ENCODE data around the gene FAM83B.

The FAM83B gene

GRCh38 chr6:54860739-54861138 lies 14.2 kb downstream of the FAM83B start:
- no peak for TF ChIP-seq CTCF (IDR thresholded peaks at IDR 0.05; ENCODE audit: extremely low read depth, insufficient read depth, missing control alignments)
- DNase-seq (ENCODE audit: low spot score) = no peak
- in situ Hi-C loops (cut with MboI; ENCODE audit: low pct_unique_long_range_greater_than_20kb, low sequenced_read_pairs, unreplicated experiment) = no loop called here

- no peak for TF ChIP-seq CTCF (IDR thresholded peaks at IDR 0.05; ENCODE audit: extremely low read depth, insufficient read depth, missing control alignments)
- DNase-seq (ENCODE audit: low spot score) = no peak
- in situ Hi-C loops (cut with MboI; ENCODE audit: low pct_unique_long_range_greater_than_20kb, low sequenced_read_pairs, unreplicated experiment) = no loop called here
Measured at GRCh38 chr6:54861905-54862616, 15.5 kb downstream of the FAM83B start.

DNA sequence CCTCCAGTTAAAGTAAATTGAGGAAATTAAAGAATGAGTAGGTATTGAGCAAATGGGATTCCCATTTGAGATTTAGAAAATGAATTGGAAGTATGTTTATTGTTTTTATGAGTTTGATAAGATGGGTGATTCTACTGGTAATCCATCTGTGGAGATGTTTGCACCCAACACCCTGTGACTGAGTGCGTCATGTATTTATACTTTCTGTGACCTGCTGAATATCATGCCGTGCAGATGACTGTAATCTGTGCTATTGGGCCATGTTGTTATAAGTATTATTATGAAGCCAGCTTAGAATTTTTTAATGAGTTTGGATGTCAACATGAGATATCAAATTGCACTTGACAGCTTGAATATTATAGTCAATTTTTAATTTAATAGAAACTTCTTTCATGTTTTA lies 17.7 kb downstream of the FAM83B start:
- no peak for DNase-seq (ENCODE audit: low spot score)
- in situ Hi-C loops (cut with MboI; ENCODE audit: low pct_unique_long_range_greater_than_20kb, low sequenced_read_pairs, unreplicated experiment) = no loop called here
- TF ChIP-seq CTCF (IDR thresholded peaks at IDR 0.05; ENCODE audit: extremely low read depth, insufficient read depth, missing control alignments) = no peak

DNA sequence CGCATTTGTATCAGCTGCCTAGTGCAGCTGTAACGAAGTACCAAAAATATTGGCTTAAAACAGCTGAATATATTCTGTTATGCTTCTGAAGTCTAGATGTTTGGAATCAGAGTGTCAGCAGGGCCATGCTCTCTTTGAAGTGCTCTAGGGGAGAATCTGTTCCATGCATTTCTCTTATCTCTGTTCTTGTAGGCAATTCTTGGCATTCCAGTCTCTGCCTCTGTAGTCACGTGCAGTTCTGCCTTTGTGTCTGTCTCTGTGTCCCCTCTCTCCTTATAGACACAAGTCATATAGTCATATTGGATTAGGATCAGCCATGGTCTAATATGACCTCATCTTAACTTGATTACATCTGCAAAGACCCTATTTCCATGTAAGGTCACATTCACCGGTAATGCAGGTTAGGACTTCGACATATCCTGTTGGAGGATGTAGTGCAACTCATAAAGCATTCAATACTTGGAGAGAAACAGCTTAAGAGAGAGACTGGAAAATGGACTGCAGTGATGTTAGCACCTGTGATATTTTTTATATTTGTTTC lies 18.6 kb downstream of the FAM83B start:
- no peak for TF ChIP-seq CTCF (IDR thresholded peaks at IDR 0.05; ENCODE audit: extremely low read depth, insufficient read depth, missing control alignments)
- in situ Hi-C loops (cut with MboI; ENCODE audit: low pct_unique_long_range_greater_than_20kb, low sequenced_read_pairs, unreplicated experiment) = no loop called here
- DNase-seq (ENCODE audit: low spot score) = no peak

- DNase-seq (ENCODE audit: low spot score) = no peak
- TF ChIP-seq CTCF (IDR thresholded peaks at IDR 0.05; ENCODE audit: extremely low read depth, insufficient read depth, missing control alignments) = no peak
Measured at GRCh38 chr6:54868556-54868955, 22.0 kb downstream of the FAM83B start.

DNA sequence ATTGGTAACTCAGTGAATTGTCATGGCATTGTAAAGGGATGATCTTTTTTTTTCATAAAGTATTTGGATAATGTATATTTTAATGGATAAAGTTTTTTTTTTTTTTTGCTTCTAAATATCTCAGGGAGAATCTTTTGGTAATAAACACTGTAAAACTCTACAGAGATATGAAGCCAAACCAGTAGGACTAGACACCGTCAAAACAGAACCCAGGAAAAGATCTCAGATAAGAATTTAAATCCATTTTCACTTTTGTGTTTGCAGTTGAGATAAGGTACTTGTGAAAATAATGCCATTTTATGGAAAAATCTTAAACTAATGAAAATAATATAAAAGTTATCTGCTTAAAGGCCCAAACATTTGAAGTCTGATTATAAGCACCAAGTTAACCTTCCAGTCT lies 27.0 kb downstream of the FAM83B start:
- no peak for TF ChIP-seq CTCF (IDR thresholded peaks at IDR 0.05; ENCODE audit: extremely low read depth, insufficient read depth, missing control alignments)
- in situ Hi-C loops (cut with MboI; ENCODE audit: low pct_unique_long_range_greater_than_20kb, low sequenced_read_pairs, unreplicated experiment) = no loop called here
- no peak for DNase-seq (ENCODE audit: low spot score)

More at GRCh38 chr6:54868556-54868955, 22.0 kb downstream of the FAM83B start:
- in situ Hi-C loops (cut with MboI; ENCODE audit: low pct_unique_long_range_greater_than_20kb, low sequenced_read_pairs, unreplicated experiment) = no loop called here
